Panc1 (cell line): Measurements from ENCODE around the gene UXS1. TPM values are rescaled to one million over a fixed set of nuclear protein-coding genes. Genes with fewer than 3 reads are reported as not detected.

Experiments
- ATAC-seq: fragments of 200-7000 bp; cut with Tn5 transposase; 2 replicates; pipeline ENCODE4 v1.9.1; 2020; ENCODE audit warnings: mild to moderate bottlenecking, moderate library complexity
- BruUV-seq: library from RNA; stranded (reverse); fragments of 400-500 nt; replicated peaks from 2 replicates; lab custom pipeline; 2021; lab: Mats Ljungman, UMichigan
- CTCF ChIA-PET: fragments of 300-600 bp; sonication (Branson Sonifier 250); formaldehyde crosslinking; loops from one replicate; lab custom pipeline; 2022; ENCODE audit warnings: antibody characterized with exemption; lab: Charles Lee
- POLR2A ChIA-PET: fragments of 300-600 bp; sonication (Branson Sonifier 250); formaldehyde crosslinking; loops from one replicate; lab custom pipeline; 2022; ENCODE audit warnings: antibody characterized with exemption; lab: Charles Lee
- DNase-seq: peaks from one replicate; pipeline ENCODE4 v3.0.0-alpha.2; 2010; ENCODE audit warnings: low read depth, low spot score
- H3K27ac ChIP-seq: 2 replicates; pipeline ENCODE4 v1.5.1; 2011; ENCODE audit warnings: mild to moderate bottlenecking, low read length, inconsistent platforms
- H3K27me3 ChIP-seq: fragments of 200-500 bp; sonication (Bioruptor generic); 2 replicates; pipeline ENCODE4 v1.6.0; 2014; ENCODE audit warnings: low read length, inconsistent platforms; ENCODE audit not compliant: control insufficient read depth, insufficient read depth
- H3K36me3 ChIP-seq: fragments of 200-500 bp; sonication (Bioruptor generic); 2 replicates; pipeline ENCODE4 v1.5.1; 2014; ENCODE audit warnings: inconsistent platforms, mild to moderate bottlenecking, low read length, moderate library complexity; ENCODE audit not compliant: control insufficient read depth, insufficient read depth
- H3K4me1 ChIP-seq: 2 replicates; pipeline ENCODE4 v1.5.1; 2011; ENCODE audit warnings: inconsistent platforms, mild to moderate bottlenecking, low read length, moderate library complexity; ENCODE audit not compliant: control insufficient read depth, insufficient read depth
- H3K4me3 ChIP-seq, 2 experiments: 2 replicates each; pipeline ENCODE4 v1.5.1; 2011 to 2012; ENCODE audit warnings: low read depth in 2 of 2, low read length in 2 of 2, mild to moderate bottlenecking in 2 of 2, inconsistent platforms in 1 of 2, moderate library complexity in 1 of 2
- H3K9me3 ChIP-seq: fragments of 200-500 bp; sonication (Bioruptor generic); 2 replicates; pipeline ENCODE4 v1.5.1; 2014; ENCODE audit warnings: low read depth, mild to moderate bottlenecking, inconsistent platforms, low read length, moderate library complexity; ENCODE audit not compliant: control insufficient read depth, insufficient read depth
- POLR2AphosphoS5 ChIP-seq: IDR thresholded peaks from 2 replicates; pipeline ENCODE4 v1.6.1; 2012; ENCODE audit warnings: mild to moderate bottlenecking, low read depth, low read length, moderate library complexity
- SIN3A ChIP-seq: IDR thresholded peaks from 2 replicates; pipeline ENCODE4 v1.6.1; 2012; ENCODE audit warnings: low read depth, mild to moderate bottlenecking, low read length, moderate library complexity, borderline replicate concordance; ENCODE audit not compliant: insufficient read depth
- TCF7L2 ChIP-seq: IDR thresholded peaks from 2 replicates; pipeline ENCODE4 v1.6.1; 2011; ENCODE audit warnings: mild to moderate bottlenecking, low read depth, low read length, inconsistent platforms
- in situ Hi-C: cut with HindIII; loops from 2 replicates; pipeline ENCODE4 v1.10.0; 2016; ENCODE audit warnings: low sequenced_read_pairs, low pct_unique_long_range_greater_than_20kb
- intact Hi-C: fragments of 100-400 bp; cut with micrococcal nuclease; formaldehyde crosslinking; loops from one replicate; pipeline ENCODE4 v1.10.0; 2022; ENCODE audit not compliant: unreplicated experiment
- total RNA-seq: library from RNA; stranded (reverse); gene quantifications from one replicate; pipeline ENCODE4 v1.2.1, GENCODE V29; 2021; ENCODE audit not compliant: unreplicated experiment
- TF ChIP-seq, protein P1 (sequence below), 2 experiments: IDR thresholded peaks; 2 replicates each; pipeline ENCODE4 v1.6.1; 2011 to 2012; ENCODE audit warnings: low read depth in 2 of 2, control low read depth in 1 of 2, low read length in 1 of 2, mild to moderate bottlenecking in 1 of 2, moderate library complexity in 1 of 2; ENCODE audit not compliant: insufficient read depth in 1 of 2
- TF ChIP-seq, protein P2 (sequence below): fragments of 450-650 bp; IDR thresholded peaks from 2 replicates; pipeline ENCODE4 v1.5.1; 2017; ENCODE audit warnings: mild to moderate bottlenecking

Gene UXS1
- total RNA-seq, 1 experiment from 2014 or later = 72.0 TPM

GRCh38 chr2:106096299-106097037 is 97.6 kb downstream of the UXS1 start:
- intact Hi-C loops = no loop called here

DNA sequence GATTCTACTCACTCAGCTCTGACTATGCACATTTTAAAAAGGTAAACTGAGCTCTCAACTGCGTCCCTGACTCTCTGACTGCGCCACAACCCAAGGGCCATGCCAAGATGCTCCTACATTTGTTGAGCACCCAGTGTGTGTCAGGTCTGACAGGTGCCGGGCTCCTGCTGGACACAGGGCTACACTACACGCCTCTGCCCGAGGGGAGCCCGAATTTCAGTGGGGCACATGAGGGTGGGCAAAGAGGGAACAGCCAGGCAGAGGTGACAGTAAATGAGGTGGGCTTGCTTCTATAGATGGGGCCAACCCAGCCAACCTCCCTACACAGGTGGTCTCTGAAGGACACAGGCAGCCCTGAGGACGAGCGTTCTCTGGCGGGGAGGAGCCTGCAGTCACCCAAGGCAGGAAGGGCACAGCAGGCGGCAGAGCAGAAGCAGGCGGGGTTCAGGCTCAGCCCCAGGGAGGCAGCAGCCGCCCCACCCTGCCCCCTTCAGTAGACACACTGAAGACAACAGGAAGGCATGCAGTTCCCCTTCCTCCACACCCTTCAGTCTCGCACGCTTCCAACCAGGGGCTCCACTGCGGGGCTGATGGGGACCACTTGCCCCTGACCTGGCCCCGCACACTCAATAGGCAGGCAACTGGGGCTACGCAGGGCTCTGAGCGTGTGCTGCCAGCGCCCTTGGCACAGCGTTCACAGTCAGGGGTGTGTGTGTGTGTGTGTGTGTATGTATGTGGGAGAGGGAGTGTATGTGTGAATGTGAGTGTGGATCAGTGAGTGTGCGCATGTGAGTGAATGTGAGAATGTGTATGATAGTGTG is 98.4 kb downstream of the UXS1 start:
- Histone ChIP-seq H3K4me1 (no peaks in the 10 kb centered on the region), H3K36me3 (peaks cover 7% of the 10 kb centered on the region; the same call in 1 of the 2 replicates), H3K9me3 (no peaks in the 10 kb centered on the region), H3K27ac (no peak overlapping the region), H3K27me3 (no peaks in the 10 kb centered on the region), H3K4me3 (no peak overlapping the region)
- CTCF ChIA-PET = no interaction called here
- 0 out of 2 replicates have a peak, but pooled peaks have one; percentile 17 for ATAC-seq
- no TSS peak for BruUV-seq
- in situ Hi-C loops (no loop called here), intact Hi-C loops (no loop called here)
- POLR2A ChIA-PET = no interaction called here
- TF ChIP-seq SIN3A (no peak), POLR2AphosphoS5 (no peak), TCF7L2 (no peak)
- TF ChIP-seq, protein P1, sequence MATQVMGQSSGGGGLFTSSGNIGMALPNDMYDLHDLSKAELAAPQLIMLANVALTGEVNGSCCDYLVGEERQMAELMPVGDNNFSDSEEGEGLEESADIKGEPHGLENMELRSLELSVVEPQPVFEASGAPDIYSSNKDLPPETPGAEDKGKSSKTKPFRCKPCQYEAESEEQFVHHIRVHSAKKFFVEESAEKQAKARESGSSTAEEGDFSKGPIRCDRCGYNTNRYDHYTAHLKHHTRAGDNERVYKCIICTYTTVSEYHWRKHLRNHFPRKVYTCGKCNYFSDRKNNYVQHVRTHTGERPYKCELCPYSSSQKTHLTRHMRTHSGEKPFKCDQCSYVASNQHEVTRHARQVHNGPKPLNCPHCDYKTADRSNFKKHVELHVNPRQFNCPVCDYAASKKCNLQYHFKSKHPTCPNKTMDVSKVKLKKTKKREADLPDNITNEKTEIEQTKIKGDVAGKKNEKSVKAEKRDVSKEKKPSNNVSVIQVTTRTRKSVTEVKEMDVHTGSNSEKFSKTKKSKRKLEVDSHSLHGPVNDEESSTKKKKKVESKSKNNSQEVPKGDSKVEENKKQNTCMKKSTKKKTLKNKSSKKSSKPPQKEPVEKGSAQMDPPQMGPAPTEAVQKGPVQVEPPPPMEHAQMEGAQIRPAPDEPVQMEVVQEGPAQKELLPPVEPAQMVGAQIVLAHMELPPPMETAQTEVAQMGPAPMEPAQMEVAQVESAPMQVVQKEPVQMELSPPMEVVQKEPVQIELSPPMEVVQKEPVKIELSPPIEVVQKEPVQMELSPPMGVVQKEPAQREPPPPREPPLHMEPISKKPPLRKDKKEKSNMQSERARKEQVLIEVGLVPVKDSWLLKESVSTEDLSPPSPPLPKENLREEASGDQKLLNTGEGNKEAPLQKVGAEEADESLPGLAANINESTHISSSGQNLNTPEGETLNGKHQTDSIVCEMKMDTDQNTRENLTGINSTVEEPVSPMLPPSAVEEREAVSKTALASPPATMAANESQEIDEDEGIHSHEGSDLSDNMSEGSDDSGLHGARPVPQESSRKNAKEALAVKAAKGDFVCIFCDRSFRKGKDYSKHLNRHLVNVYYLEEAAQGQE (IDR thresholded peaks at IDR 0.05; ENCODE audit: insufficient read depth in 1 of 2, low read depth in 2 of 2, low read length in 1 of 2) = no peak
- TF ChIP-seq, protein P2, sequence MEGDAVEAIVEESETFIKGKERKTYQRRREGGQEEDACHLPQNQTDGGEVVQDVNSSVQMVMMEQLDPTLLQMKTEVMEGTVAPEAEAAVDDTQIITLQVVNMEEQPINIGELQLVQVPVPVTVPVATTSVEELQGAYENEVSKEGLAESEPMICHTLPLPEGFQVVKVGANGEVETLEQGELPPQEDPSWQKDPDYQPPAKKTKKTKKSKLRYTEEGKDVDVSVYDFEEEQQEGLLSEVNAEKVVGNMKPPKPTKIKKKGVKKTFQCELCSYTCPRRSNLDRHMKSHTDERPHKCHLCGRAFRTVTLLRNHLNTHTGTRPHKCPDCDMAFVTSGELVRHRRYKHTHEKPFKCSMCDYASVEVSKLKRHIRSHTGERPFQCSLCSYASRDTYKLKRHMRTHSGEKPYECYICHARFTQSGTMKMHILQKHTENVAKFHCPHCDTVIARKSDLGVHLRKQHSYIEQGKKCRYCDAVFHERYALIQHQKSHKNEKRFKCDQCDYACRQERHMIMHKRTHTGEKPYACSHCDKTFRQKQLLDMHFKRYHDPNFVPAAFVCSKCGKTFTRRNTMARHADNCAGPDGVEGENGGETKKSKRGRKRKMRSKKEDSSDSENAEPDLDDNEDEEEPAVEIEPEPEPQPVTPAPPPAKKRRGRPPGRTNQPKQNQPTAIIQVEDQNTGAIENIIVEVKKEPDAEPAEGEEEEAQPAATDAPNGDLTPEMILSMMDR = no peak
- DNase-seq = no peak

More at GRCh38 chr2:106096299-106097037, 97.6 kb downstream of the UXS1 start:
- Histone ChIP-seq H3K27ac (no peak overlapping the region), H3K36me3 (peaks cover 7% of the 10 kb centered on the region; the same call in 1 of the 2 replicates), H3K27me3 (no peaks in the 10 kb centered on the region), H3K4me3 (no peak overlapping the region), H3K4me1 (no peaks in the 10 kb centered on the region), H3K9me3 (no peaks in the 10 kb centered on the region)
- ChIA-PET POLR2A (interaction anchor here (0.6 kb wide), 1 partner anchor 10 kb away, joined by 13 read pairs; no protein-coding TSS in a partner anchor), CTCF (no interaction called here)
- in situ Hi-C loops = no loop called here
- BruUV-seq = no TSS peak
- DNase-seq (no peak), ATAC-seq (no peak)
- TF ChIP-seq SIN3A (no peak), TCF7L2 (no peak), POLR2AphosphoS5 (no peak)
- TF ChIP-seq, protein P1 (IDR thresholded peaks at IDR 0.05; ENCODE audit: insufficient read depth in 1 of 2, low read depth in 2 of 2, low read length in 1 of 2) = no peak
- TF ChIP-seq, protein P2 = no peak
